NCI-H82 treated with DMSO at 0.1 percent for 48 hours (cell line): ENCODE measurements around the gene OR2T6.
"Not testable (repeated sequence)": the region's sequence is repeated elsewhere in the genome, so short reads cannot be mapped to it uniquely, and the experiment has no call there.

ENCODE experiments used
- DNase-seq: peaks from one replicate; lab custom pipeline; 2025; ENCODE audit not compliant: unreplicated experiment; lab: John Stamatoyannopoulos, UW

OR2T6 gene

GRCh38 chr1:248432201-248432600, 56.7 kb downstream of the OR2T6 start:
- not testable (repeated sequence) for DNase-seq

- not testable (repeated sequence) for DNase-seq
Observed at GRCh38 chr1:248433811-248434415, 58.4 kb downstream of the OR2T6 start.

- not testable (repeated sequence) for DNase-seq
Observed at GRCh38 chr1:248434913-248435312, 59.4 kb downstream of the OR2T6 start.

- not testable (repeated sequence) for DNase-seq
Observed at GRCh38 chr1:248436303-248436702, 60.8 kb downstream of the OR2T6 start.

- DNase-seq, result not testable (repeated sequence)
Observed at GRCh38 chr1:248438668-248439067, 63.1 kb downstream of the OR2T6 start.

GRCh38 chr1:248439283-248439682, 63.7 kb downstream of the OR2T6 start:
- DNase-seq, result not testable (repeated sequence)
